Measurements from ENCODE around the gene FARSB.

The FARSB gene

GRCh38 chr2:222663479-222663878, 7.6 kb upstream of the FARSB start:
- DNase-seq (ENCODE audit: low read depth) = no peak

- no peak for DNase-seq (ENCODE audit: low read depth)
Observed at GRCh38 chr2:222656526-222657446, 894 bp upstream of the FARSB start.

- DNase-seq (ENCODE audit: low read depth) = no peak
Observed at GRCh38 chr2:222653280-222653679, 2.6 kb downstream of the FARSB start.

- no peak for DNase-seq (ENCODE audit: low read depth)
Observed at GRCh38 chr2:222652491-222653255, 3.2 kb downstream of the FARSB start.

GRCh38 chr2:222651718-222652418, 4.0 kb downstream of the FARSB start:
- DNase-seq (ENCODE audit: low read depth) = no peak

GRCh38 chr2:222649801-222650200, 6.1 kb downstream of the FARSB start:
- DNase-seq (ENCODE audit: low read depth) = no peak

- no peak for DNase-seq (ENCODE audit: low read depth)
Observed at GRCh38 chr2:222646008-222646407, 9.9 kb downstream of the FARSB start.

- DNase-seq (ENCODE audit: low read depth) = no peak
Observed at GRCh38 chr2:222643134-222643533, 12.8 kb downstream of the FARSB start.

- DNase-seq (ENCODE audit: low read depth) = no peak
Observed at GRCh38 chr2:222641336-222641735, 14.6 kb downstream of the FARSB start.

- no peak for DNase-seq (ENCODE audit: low read depth)
Observed at GRCh38 chr2:222637067-222637466, 18.8 kb downstream of the FARSB start.

- DNase-seq (ENCODE audit: low read depth) = no peak
Observed at GRCh38 chr2:222635295-222635694, 20.6 kb downstream of the FARSB start.

GRCh38 chr2:222627764-222628163, 28.1 kb downstream of the FARSB start:
- no peak for DNase-seq (ENCODE audit: low read depth)

GRCh38 chr2:222623756-222624309, 32.1 kb downstream of the FARSB start:
- DNase-seq (ENCODE audit: low read depth) = no peak

GRCh38 chr2:222622910-222623309, 33.0 kb downstream of the FARSB start:
- no peak for DNase-seq (ENCODE audit: low read depth)

GRCh38 chr2:222621893-222622292, 34.0 kb downstream of the FARSB start:
- DNase-seq (ENCODE audit: low read depth) = no peak

- no peak for DNase-seq (ENCODE audit: low read depth)
Observed at GRCh38 chr2:222615320-222615719, 40.6 kb downstream of the FARSB start.

GRCh38 chr2:222613715-222614331, 42.1 kb downstream of the FARSB start:
- no peak for DNase-seq (ENCODE audit: low read depth)

- DNase-seq (ENCODE audit: low read depth) = no peak
Observed at GRCh38 chr2:222611684-222612083, 44.2 kb downstream of the FARSB start.

GRCh38 chr2:222610746-222611145, 45.1 kb downstream of the FARSB start:
- no peak for DNase-seq (ENCODE audit: low read depth)

GRCh38 chr2:222609381-222609780, 46.5 kb downstream of the FARSB start:
- DNase-seq (ENCODE audit: low read depth) = no peak

- DNase-seq (ENCODE audit: low read depth) = no peak
Observed at GRCh38 chr2:222608081-222608480, 47.8 kb downstream of the FARSB start.

- DNase-seq (ENCODE audit: low read depth) = no peak
Observed at GRCh38 chr2:222606306-222606705, 49.6 kb downstream of the FARSB start.
